Keratinocyte (primary cell): ENCODE results near the gene BEGAIN. TPM values are rescaled to one million over a fixed set of nuclear protein-coding genes. Genes with fewer than 3 reads are reported as not detected.

Experiments
- DNase-seq: peaks from one replicate; pipeline ENCODE4 v3.0.0-alpha.2; 2011; ENCODE audit warnings: low read depth, missing footprints, low spot score
- FAIRE-seq: peaks from 2 replicates; lab custom pipeline; 2011; peaks lifted over from hg19 to GRCh38; lab: Jason Lieb, UNC
- H2AFZ ChIP-seq: 2 replicates; pipeline ENCODE4 v1.6.0; 2012; ENCODE audit warnings: low read length, control low read depth, inconsistent platforms; ENCODE audit not compliant: control insufficient read depth
- H3K27ac ChIP-seq: 2 replicates; pipeline ENCODE4 v1.5.1; 2011; ENCODE audit warnings: low read length; ENCODE audit not compliant: control insufficient read depth, insufficient read depth
- H3K27me3 ChIP-seq: 3 replicates; pipeline ENCODE4 v1.6.0; 2011; ENCODE audit warnings: low read length; ENCODE audit not compliant: control insufficient read depth, insufficient read depth; ENCODE audit errors: extremely low read depth
- H3K36me3 ChIP-seq, 2 experiments: 2 replicates in 1 of 2; 3 replicates in 1 of 2; pipeline ENCODE4 v1.5.1; 2011; ENCODE audit warnings: low read length in 2 of 2, mild to moderate bottlenecking in 1 of 2; ENCODE audit not compliant: control insufficient read depth in 2 of 2, insufficient read depth in 2 of 2; ENCODE audit errors: extremely low read depth in 1 of 2
- H3K4me1 ChIP-seq: 3 replicates; pipeline ENCODE4 v1.5.1; 2011; ENCODE audit warnings: low read length; ENCODE audit not compliant: control insufficient read depth, insufficient read depth; ENCODE audit errors: extremely low read depth
- H3K4me2 ChIP-seq: 3 replicates; pipeline ENCODE4 v1.6.0; 2011; ENCODE audit warnings: low read depth, low read length; ENCODE audit not compliant: control insufficient read depth, insufficient read depth; ENCODE audit errors: extremely low read depth
- H3K4me3 ChIP-seq, 3 experiments: fragments of 200-600 bp in 1 of 3; sonication (generic) in 1 of 3; 2 replicates in 2 of 3; 3 replicates in 1 of 3; pipeline ENCODE4 v1.5.1; 2011 to 2016; ENCODE audit warnings: low read length in 3 of 3, mild to moderate bottlenecking in 3 of 3, control low read depth in 2 of 3, inconsistent platforms in 1 of 3, low read depth in 1 of 3, mixed read lengths in 1 of 3, mixed run types in 1 of 3, moderate library complexity in 1 of 3; ENCODE audit not compliant: control insufficient read depth in 2 of 3, insufficient read depth in 2 of 3; ENCODE audit errors: extremely low read depth in 1 of 3
- H3K79me2 ChIP-seq: 2 replicates; pipeline ENCODE4 v1.6.0; 2012; ENCODE audit warnings: low read length; ENCODE audit not compliant: control insufficient read depth, insufficient read depth
- H3K9ac ChIP-seq: 3 replicates; pipeline ENCODE4 v1.6.0; 2011; ENCODE audit warnings: low read length; ENCODE audit not compliant: control insufficient read depth, insufficient read depth; ENCODE audit errors: extremely low read depth
- H3K9me1 ChIP-seq: 3 replicates; pipeline ENCODE4 v1.6.0; 2011; ENCODE audit warnings: low read length; ENCODE audit not compliant: control insufficient read depth, insufficient read depth; ENCODE audit errors: extremely low read depth
- H3K9me3 ChIP-seq: 2 replicates; pipeline ENCODE4 v1.5.1; 2012; ENCODE audit warnings: low read depth, low read length; ENCODE audit not compliant: control insufficient read depth
- H4K20me1 ChIP-seq: 3 replicates; pipeline ENCODE4 v1.6.0; 2011; ENCODE audit warnings: low read length; ENCODE audit not compliant: control insufficient read depth, insufficient read depth; ENCODE audit errors: extremely low read depth
- CTCF ChIP-seq, 3 experiments: IDR thresholded peaks in 1 of 3; conservative IDR thresholded peaks in 1 of 3; optimal IDR thresholded peaks in 1 of 3; 2 replicates in 2 of 3; 3 replicates in 1 of 3; pipeline versions ENCODE3 to v1.5.1; 2011; ENCODE audit warnings: low read length in 3 of 3, mild to moderate bottlenecking in 3 of 3, moderate library complexity in 2 of 3, control low read depth in 1 of 3, inconsistent platforms in 1 of 3; ENCODE audit not compliant: insufficient read depth in 2 of 3; ENCODE audit errors: extremely low read depth in 1 of 3
- EZH2 ChIP-seq: IDR thresholded peaks from one replicate; pipeline ENCODE4 v1.6.1; 2012; ENCODE audit warnings: inconsistent platforms, mild to moderate bottlenecking, low read length, moderate library complexity
- dilution Hi-C: fragments of 300-500 bp; cut with MboI; formaldehyde crosslinking; loops from one replicate; pipeline ENCODE4 v1.7.0; 2020; ENCODE audit warnings: low sequenced_read_pairs; ENCODE audit not compliant: extremely low pct_ligation_motif_present
- polyA plus RNA-seq, 5 experiments: library from polyadenylated mRNA; depleted of rRNA in 3 of 5; stranded (reverse) in 3 of 5; stranded (forward) in 1 of 5; unstranded in 1 of 5; fragments of >200 nt; gene quantifications; 1 replicate in 1 of 5; 2 replicates in 3 of 5; 3 replicates in 1 of 5; pipeline versions ENCODE4 v1.2.1 to v1.2.3, GENCODE V29; 2011 to 2012; ENCODE audit warnings: missing spikeins in 2 of 5, low read depth in 1 of 5, low replicate concordance in 1 of 5

Gene BEGAIN
- polyA plus RNA-seq, 1 donor (not counting 4 experiments of a cell fraction or from before 2014, with no cell fraction given): 0.25 TPM

DNA sequence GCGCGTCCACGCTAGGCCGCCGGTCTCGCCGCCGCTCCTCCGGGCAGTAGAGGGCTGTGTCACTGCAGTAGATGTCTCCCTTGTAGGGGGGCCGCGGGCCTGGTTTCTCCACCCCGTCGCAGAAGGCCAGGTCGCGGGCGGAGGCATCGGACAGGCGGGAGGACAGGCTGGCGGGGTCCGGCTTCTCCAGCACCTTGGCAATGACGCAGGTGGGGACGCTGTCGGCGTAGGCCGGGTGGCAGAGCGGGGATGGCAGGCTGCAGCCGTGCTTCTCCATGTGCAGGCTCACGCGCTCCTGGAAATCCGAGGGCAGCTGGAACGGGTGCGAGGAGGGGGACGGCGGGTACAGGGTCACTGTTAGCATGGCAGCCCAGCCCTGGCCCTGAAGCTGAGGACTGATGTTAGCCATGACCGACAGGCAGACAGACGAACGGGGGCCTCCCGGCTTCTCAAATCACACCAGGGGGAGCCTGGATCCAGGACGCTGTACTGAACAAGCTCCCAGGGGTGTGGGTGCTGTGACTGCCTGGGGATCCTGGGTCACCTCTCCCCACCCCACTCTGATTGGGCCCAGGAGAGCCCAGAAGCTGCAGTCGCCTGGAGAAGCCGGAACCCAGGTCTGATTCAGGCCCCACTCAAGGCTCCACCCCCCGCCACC is 48.1 kb downstream of the BEGAIN start:
- H4K20me1 ChIP-seq: no peaks in the 10 kb centered on the region
- no peaks in the 10 kb centered on the region for H3K9me3 ChIP-seq
- no peaks in the 10 kb centered on the region for H3K4me1 ChIP-seq
- H3K4me2 ChIP-seq: no peak overlapping the region
- H2AFZ ChIP-seq: no peak overlapping the region
- FAIRE-seq: no peak
- H3K27me3 ChIP-seq: no peaks in the 10 kb centered on the region
- DNase-seq: no peak
- TF ChIP-seq CTCF (optimal IDR thresholded peaks at IDR 0.05 in 1 of 3, IDR thresholded peaks at IDR 0.05 in 1 of 3, conservative IDR thresholded peaks at IDR 0.05 in 1 of 3; ENCODE audit: extremely low read depth in 1 of 3, insufficient read depth in 2 of 3, low read length in 3 of 3) (no peak), EZH2 (no peak)
- dilution Hi-C loops: no loop called here
- H3K27ac ChIP-seq: no peak overlapping the region
- no peak overlapping the region for H3K9ac ChIP-seq
- H3K4me3 ChIP-seq: no peak overlapping the region
- no peaks in the 10 kb centered on the region for H3K36me3 ChIP-seq
- peaks cover 2% of the 10 kb centered on the region for H3K9me1 ChIP-seq
- H3K79me2 ChIP-seq: no peaks in the 10 kb centered on the region

DNA sequence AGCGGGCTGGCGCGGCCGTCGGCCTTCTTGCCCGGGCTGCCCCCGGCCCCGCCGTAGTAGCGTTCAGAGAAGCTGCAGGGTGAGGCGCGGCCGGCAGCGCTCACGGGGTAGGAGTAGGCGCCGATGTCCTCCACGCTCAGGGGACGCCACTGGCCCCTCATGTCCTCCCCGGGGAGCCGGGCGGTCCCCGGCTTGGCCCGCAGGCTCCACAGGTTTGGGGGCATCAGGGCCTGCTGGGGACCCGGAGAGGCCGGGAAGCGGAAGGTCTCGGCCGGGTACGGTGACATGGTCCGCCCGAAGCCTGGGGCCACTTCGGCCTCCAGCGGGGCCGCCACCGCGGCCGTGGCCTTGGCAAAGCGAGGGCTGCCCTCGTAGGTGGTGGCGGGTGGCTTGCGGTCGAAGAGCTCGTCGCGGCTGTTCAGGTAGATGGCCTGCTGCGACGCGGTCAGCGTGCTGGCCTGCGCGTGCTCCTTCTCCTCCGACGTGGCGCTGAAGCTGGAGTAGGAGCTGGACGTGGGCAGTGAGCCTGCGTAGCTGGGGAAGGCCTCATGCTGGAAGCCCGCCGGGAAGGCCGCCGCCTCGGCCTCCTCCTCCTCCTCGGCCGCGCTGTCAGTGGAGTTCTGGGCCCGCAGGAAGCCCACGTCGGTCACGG is 48.7 kb downstream of the BEGAIN start:
- no peaks in the 10 kb centered on the region for H4K20me1 ChIP-seq
- H3K9me3 ChIP-seq: no peaks in the 10 kb centered on the region
- H3K36me3 ChIP-seq: no peaks in the 10 kb centered on the region
- no peaks in the 10 kb centered on the region for H3K4me1 ChIP-seq
- no peaks in the 10 kb centered on the region for H3K27me3 ChIP-seq
- dilution Hi-C loops: no loop called here
- H3K79me2 ChIP-seq: no peaks in the 10 kb centered on the region
- H3K4me2 ChIP-seq: no peak overlapping the region
- no peak overlapping the region for H3K27ac ChIP-seq
- DNase-seq (no peak), FAIRE-seq (no peak)
- no peak overlapping the region for H2AFZ ChIP-seq
- TF ChIP-seq EZH2 (no peak), CTCF (optimal IDR thresholded peaks at IDR 0.05 in 1 of 3, IDR thresholded peaks at IDR 0.05 in 1 of 3, conservative IDR thresholded peaks at IDR 0.05 in 1 of 3; ENCODE audit: extremely low read depth in 1 of 3, insufficient read depth in 2 of 3, low read length in 3 of 3) (no peak)
- peaks cover under 1% of the 10 kb centered on the region for H3K9me1 ChIP-seq
- H3K9ac ChIP-seq: no peak overlapping the region
- H3K4me3 ChIP-seq: no peak overlapping the region
